HG03196 (cell line): Measurements from ENCODE around the gene ANKRD12.

Experiments used
- ATAC-seq: cut with Tn5 transposase; IDR thresholded peaks from one replicate; pipeline ENCODE4 v1.9.1; 2021; ENCODE audit not compliant: unreplicated experiment

ANKRD12 gene

DNA sequence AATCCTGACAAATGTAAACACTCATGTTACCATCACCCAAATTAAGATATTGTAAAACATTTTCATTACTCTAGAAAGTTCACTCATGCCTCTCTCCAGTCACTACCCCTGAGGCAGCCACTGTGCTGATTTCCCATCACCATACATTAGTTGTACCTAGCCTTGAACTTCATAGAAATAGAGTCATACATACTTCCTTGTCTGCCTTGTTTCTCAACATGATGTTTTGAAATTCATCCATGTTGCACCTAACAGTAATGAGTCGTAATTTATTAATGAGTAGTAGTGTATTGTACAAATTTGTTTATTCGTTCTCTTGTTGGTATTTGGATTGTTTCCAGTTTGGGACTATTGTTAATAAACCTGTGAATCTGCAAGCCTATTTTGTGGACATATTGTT is 149.0 kb downstream of the ANKRD12 start:
- ATAC-seq, result no peak

DNA sequence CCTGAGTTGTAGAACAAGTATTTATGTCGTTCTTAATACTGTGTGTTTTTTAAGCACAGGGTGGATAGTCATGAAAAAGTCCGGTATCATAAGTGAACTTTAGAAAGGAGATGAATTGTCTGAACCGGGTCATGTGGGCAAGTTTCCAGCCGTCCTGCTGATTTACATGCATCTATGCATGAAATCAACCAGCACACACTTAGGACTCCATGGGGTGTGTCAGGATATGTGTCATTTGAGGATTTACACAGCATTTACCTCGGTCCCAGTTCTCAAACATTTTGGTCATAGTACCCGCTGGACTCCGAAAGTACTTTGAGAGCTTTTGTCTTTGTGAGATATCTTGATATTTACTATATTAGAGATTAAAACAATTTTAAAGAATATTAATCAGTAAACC is 150.5 kb downstream of the ANKRD12 start:
- no peak for ATAC-seq

- ATAC-seq, result no peak
These were observed 153.1 kb downstream of the ANKRD12 start for GRCh38 chr18:9289698-9290097.

GRCh38 chr18:9290156-9290555 is 153.6 kb downstream of the ANKRD12 start:
- ATAC-seq, result no peak

DNA sequence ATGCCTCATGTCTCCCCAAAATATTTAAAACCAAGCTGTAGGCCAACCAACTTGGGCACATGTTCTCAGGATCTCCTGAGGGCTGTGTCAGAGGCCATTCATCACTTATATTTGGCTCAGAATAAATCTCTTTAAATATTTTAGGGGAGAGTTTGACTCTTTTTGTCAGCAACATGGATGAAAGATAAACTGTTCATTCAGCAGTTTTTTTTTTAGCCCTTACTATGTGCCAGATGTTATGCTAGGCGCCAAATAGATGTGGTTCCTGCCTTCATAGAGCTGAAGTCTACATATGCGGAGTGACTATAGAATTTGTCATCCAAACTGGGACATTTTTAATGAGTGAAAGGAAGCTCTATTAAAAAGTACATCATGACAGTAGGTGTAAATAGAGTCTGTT is 155.5 kb downstream of the ANKRD12 start:
- ATAC-seq, result no peak

GRCh38 chr18:9293948-9294347 is 157.4 kb downstream of the ANKRD12 start:
- no peak for ATAC-seq

GRCh38 chr18:9296233-9297006 is 159.8 kb downstream of the ANKRD12 start:
- no peak for ATAC-seq

- no peak for ATAC-seq
These were observed 160.4 kb downstream of the ANKRD12 start for GRCh38 chr18:9297007-9297393.

GRCh38 chr18:9304388-9305070 is 167.9 kb downstream of the ANKRD12 start:
- no peak for ATAC-seq

- no peak for ATAC-seq
These were observed 182.8 kb downstream of the ANKRD12 start for GRCh38 chr18:9319333-9319732.

- ATAC-seq, result no peak
These were observed 184.5 kb downstream of the ANKRD12 start for GRCh38 chr18:9321017-9321452.

- no peak for ATAC-seq
These were observed 185.2 kb downstream of the ANKRD12 start for GRCh38 chr18:9321736-9322135.

DNA sequence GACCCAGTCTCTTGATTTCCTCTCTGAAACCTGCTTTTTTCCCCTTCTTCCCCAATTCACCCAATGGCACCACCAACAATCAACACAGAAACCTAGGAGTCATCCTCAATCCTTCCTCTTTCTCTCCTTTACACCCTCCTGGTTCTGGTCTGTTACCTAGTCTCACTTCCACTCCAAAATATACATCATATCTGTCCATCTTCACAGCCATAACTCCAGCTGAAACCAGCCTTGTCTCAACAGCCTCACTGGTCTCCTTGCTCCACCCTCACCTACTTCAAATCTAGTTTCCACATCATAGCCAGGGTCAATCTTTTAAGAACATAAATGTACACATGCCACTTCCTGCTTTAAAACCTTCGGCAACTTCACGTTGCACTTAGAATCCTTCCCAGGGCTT is 186.2 kb downstream of the ANKRD12 start:
- ATAC-seq, result no peak

GRCh38 chr18:9323750-9324445 is 187.3 kb downstream of the ANKRD12 start:
- ATAC-seq, result no peak

GRCh38 chr18:9325716-9326115 is 189.1 kb downstream of the ANKRD12 start:
- no peak for ATAC-seq

GRCh38 chr18:9328776-9329175 is 192.2 kb downstream of the ANKRD12 start:
- ATAC-seq, result no peak

DNA sequence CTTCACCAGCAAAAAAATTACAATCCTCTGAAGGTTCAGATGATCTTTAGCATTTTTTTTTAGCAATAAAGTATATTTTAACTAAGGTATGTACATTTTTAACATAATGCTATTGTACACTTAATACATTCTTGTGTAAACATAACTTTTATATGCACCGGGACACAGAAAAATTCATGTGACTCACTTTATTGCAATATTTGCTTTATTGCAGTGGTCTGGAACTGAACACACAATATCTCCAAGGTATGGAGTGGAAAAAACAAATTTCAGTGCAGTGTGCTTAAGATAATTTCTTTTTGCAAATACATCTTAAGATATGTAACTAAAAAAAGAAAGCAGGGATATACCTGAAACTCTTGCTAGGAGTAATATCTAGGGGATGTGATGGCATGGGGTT is 192.9 kb downstream of the ANKRD12 start:
- no peak for ATAC-seq

DNA sequence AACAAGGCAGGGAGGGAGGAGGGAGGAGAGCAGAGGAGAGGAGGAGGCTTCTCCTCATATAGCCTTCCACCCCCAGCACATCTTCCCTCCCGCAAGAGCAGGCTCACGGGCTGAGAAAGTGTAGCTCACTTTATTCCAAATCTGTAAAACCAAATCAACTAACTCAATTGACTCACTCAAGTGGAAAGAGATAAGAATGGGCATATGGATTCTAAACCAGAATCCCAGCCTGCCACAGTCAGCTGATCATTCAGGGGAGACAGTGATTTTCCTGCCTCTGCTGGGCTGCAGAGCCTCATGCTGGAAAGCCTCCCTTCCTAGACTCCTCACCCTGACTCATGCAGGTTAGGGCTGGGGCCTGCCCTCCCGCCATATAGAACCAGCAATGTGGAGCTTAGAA is 193.8 kb downstream of the ANKRD12 start:
- no peak for ATAC-seq

GRCh38 chr18:9333441-9334328 is 197.1 kb downstream of the ANKRD12 start:
- peak; percentile 37 for ATAC-seq

DNA sequence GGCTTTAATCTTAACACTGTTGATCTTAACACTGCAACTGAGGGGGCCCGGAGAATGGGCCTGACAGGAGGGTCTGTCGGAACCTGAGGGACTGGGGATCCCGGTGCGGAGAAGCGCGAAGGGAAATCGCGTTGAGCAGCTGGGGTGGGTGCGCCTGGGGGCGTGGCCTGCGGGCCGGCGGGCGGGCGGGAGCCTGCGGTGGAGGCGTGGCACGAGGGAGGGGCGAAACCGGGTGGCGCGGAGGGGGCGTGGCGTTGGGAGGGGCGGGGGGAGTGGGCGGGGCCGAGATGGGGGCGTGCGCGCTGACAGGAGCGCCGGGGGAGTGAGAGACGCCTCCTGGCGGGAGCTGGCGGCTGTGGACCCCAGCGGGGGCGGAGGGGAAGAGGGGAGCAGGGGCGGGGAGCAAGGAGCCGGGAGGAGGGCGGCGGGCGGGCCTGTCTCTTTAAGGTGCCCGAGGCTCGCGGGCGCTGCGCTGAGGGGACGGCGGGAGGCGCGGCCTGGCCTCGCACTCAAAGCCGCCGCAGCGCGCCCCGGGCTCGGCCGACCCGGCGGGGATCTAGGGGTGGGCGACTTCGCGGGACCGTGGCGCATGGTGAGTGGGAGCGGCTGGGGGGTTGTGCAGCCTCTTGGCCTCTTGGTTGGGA is 197.9 kb downstream of the ANKRD12 start, which contains the start of gene TWSG1:
TWSG1 (plus strand) TSS at position 445 of the 644 bp plus-strand sequence. CDS start 2,457 bp downstream, outside the sequence.
- peak; percentile 75 for ATAC-seq
